Ishikawa (cell line): Measurements from ENCODE around the gene LILRB3.
A peak's percentile ranks its signal among the peaks of the same experiment; 100 is the strongest.

Experiments
- CEBPB ChIP-seq: IDR thresholded peaks from 2 replicates; pipeline ENCODE4 v1.6.1; 2012
- CREB1 ChIP-seq: IDR thresholded peaks from 2 replicates; pipeline ENCODE4 v1.6.1; 2012; ENCODE audit warnings: low read depth
- EGR1 ChIP-seq: IDR thresholded peaks from 2 replicates; pipeline ENCODE4 v1.6.1; 2012
- EP300 ChIP-seq: IDR thresholded peaks from 2 replicates; pipeline ENCODE4 v1.6.1; 2012; ENCODE audit warnings: borderline replicate concordance
- NFIC ChIP-seq: IDR thresholded peaks from 2 replicates; pipeline ENCODE4 v1.6.1; 2012
- RAD21 ChIP-seq: IDR thresholded peaks from 2 replicates; pipeline ENCODE4 v1.6.1; 2012; ENCODE audit warnings: low read depth
- TAF1 ChIP-seq: IDR thresholded peaks from 2 replicates; pipeline ENCODE4 v1.6.1; 2012; ENCODE audit warnings: low read depth, mild to moderate bottlenecking
- TCF12 ChIP-seq: IDR thresholded peaks from 2 replicates; pipeline ENCODE4 v1.6.1; 2012; ENCODE audit warnings: low read depth
- TEAD4 ChIP-seq: IDR thresholded peaks from 2 replicates; pipeline ENCODE4 v1.6.1; 2012
- ZBTB7A ChIP-seq: IDR thresholded peaks from 2 replicates; pipeline ENCODE4 v1.6.1; 2012; ENCODE audit warnings: low read depth
- TF ChIP-seq, protein P1 (sequence below): IDR thresholded peaks from 2 replicates; pipeline ENCODE4 v1.6.1; 2012; ENCODE audit warnings: low read depth, mild to moderate bottlenecking
- TF ChIP-seq, protein P2 (sequence below): IDR thresholded peaks from 2 replicates; pipeline ENCODE4 v1.6.1; 2012
- TF ChIP-seq, protein P3 (sequence below): IDR thresholded peaks from 2 replicates; pipeline ENCODE4 v1.6.1; 2012

DNA sequence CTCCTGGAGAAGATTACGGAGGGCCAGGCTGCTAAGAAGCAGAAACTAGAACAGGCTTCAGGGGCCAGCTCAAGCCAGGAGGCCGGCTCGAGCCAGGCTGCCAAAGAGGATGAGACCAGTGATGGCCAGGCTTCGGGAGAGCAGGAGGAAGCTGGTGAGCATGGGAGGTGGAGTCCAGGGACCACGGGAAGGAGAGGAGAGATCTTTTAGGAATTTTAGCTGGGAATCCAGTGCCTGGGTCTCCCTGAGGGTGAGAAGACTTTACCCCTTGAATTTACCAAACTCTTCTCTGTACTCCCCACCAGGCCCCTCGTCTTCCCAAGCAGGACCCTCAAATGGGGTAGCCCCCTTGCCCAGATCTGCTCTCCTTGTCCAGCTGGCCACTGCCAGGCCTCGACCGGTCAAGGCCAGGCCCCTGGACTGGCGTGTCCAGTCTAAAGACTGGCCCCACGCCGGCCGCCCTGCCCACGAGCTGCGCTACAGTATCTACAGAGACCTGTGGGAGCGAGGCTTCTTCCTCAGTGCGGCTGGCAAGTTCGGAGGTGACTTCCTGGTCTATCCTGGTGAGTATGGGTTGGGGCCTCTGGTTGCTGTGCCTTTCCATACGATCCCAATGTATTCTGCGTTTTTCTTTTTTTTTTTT is 30.9 kb downstream of the LILRB3 start:
- TF ChIP-seq EP300 (no peak), CEBPB (no peak), CREB1 (no peak), EGR1 (no peak), ZBTB7A (peak; percentile 13; the same call in 1 of the 2 replicates), RAD21 (no peak), NFIC (no peak), TEAD4 (no peak), TCF12 (no peak), TAF1 (no peak)
- TF ChIP-seq, protein P1, sequence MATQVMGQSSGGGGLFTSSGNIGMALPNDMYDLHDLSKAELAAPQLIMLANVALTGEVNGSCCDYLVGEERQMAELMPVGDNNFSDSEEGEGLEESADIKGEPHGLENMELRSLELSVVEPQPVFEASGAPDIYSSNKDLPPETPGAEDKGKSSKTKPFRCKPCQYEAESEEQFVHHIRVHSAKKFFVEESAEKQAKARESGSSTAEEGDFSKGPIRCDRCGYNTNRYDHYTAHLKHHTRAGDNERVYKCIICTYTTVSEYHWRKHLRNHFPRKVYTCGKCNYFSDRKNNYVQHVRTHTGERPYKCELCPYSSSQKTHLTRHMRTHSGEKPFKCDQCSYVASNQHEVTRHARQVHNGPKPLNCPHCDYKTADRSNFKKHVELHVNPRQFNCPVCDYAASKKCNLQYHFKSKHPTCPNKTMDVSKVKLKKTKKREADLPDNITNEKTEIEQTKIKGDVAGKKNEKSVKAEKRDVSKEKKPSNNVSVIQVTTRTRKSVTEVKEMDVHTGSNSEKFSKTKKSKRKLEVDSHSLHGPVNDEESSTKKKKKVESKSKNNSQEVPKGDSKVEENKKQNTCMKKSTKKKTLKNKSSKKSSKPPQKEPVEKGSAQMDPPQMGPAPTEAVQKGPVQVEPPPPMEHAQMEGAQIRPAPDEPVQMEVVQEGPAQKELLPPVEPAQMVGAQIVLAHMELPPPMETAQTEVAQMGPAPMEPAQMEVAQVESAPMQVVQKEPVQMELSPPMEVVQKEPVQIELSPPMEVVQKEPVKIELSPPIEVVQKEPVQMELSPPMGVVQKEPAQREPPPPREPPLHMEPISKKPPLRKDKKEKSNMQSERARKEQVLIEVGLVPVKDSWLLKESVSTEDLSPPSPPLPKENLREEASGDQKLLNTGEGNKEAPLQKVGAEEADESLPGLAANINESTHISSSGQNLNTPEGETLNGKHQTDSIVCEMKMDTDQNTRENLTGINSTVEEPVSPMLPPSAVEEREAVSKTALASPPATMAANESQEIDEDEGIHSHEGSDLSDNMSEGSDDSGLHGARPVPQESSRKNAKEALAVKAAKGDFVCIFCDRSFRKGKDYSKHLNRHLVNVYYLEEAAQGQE: no peak
- TF ChIP-seq, protein P2, sequence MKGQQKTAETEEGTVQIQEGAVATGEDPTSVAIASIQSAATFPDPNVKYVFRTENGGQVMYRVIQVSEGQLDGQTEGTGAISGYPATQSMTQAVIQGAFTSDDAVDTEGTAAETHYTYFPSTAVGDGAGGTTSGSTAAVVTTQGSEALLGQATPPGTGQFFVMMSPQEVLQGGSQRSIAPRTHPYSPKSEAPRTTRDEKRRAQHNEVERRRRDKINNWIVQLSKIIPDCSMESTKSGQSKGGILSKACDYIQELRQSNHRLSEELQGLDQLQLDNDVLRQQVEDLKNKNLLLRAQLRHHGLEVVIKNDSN: no peak
- TF ChIP-seq, protein P3, sequence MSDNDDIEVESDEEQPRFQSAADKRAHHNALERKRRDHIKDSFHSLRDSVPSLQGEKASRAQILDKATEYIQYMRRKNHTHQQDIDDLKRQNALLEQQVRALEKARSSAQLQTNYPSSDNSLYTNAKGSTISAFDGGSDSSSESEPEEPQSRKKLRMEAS: no peak
